Embryonic facial prominence (tissue), 1 donor: Measurements from ENCODE around the gene HIPK2.

ENCODE experiments used
- DNase-seq: peaks from one replicate; pipeline ENCODE4 v3.0.0-alpha.2; 2016; ENCODE audit errors: extremely low spot score

HIPK2 gene

GRCh38 chr7:139538881-139539635 lies 238.7 kb downstream of the HIPK2 start:
- peak; percentile 49 for DNase-seq

GRCh38 chr7:139536152-139536551 lies 241.6 kb downstream of the HIPK2 start:
- DNase-seq, result no peak

- DNase-seq, result no peak
These were observed 242.7 kb downstream of the HIPK2 start for GRCh38 chr7:139534966-139535651.

- no peak for DNase-seq
These were observed 243.7 kb downstream of the HIPK2 start for GRCh38 chr7:139534096-139534495.

- DNase-seq, result no peak
These were observed 245.1 kb downstream of the HIPK2 start for GRCh38 chr7:139532636-139533155.

- no peak for DNase-seq
These were observed 246.7 kb downstream of the HIPK2 start for GRCh38 chr7:139531094-139531493.

- no peak for DNase-seq
These were observed 250.9 kb downstream of the HIPK2 start for GRCh38 chr7:139526578-139527544.

- no peak for DNase-seq
These were observed 252.0 kb downstream of the HIPK2 start for GRCh38 chr7:139525750-139526149.

GRCh38 chr7:139525239-139525638 lies 252.6 kb downstream of the HIPK2 start:
- no peak for DNase-seq

GRCh38 chr7:139523968-139524815 lies 253.6 kb downstream of the HIPK2 start:
- DNase-seq, result no peak

GRCh38 chr7:139523199-139523941 lies 254.4 kb downstream of the HIPK2 start, which contains the start of gene CLEC2L:
Gene CLEC2L, plus strand, starts transcription at chr7:139523685. Its CDS starts 243 bp downstream, at chr7:139523928.
- no peak for DNase-seq

- DNase-seq, result no peak
These were observed 255.0 kb downstream of the HIPK2 start for GRCh38 chr7:139522830-139523198.

- no peak for DNase-seq
These were observed 256.4 kb downstream of the HIPK2 start for GRCh38 chr7:139521439-139521838.

GRCh38 chr7:139515266-139515665 lies 262.5 kb downstream of the HIPK2 start:
- DNase-seq, result no peak
